ENCODE results near the gene MED28. TPM values are rescaled to one million over a fixed set of nuclear protein-coding genes. Genes with fewer than 3 reads are reported as not detected.
A peak's percentile ranks its signal among the peaks of the same experiment; 100 is the strongest.

The MED28 gene
- total RNA-seq, 2 donors from 2014 or later: 94.5 to 107 TPM

DNA sequence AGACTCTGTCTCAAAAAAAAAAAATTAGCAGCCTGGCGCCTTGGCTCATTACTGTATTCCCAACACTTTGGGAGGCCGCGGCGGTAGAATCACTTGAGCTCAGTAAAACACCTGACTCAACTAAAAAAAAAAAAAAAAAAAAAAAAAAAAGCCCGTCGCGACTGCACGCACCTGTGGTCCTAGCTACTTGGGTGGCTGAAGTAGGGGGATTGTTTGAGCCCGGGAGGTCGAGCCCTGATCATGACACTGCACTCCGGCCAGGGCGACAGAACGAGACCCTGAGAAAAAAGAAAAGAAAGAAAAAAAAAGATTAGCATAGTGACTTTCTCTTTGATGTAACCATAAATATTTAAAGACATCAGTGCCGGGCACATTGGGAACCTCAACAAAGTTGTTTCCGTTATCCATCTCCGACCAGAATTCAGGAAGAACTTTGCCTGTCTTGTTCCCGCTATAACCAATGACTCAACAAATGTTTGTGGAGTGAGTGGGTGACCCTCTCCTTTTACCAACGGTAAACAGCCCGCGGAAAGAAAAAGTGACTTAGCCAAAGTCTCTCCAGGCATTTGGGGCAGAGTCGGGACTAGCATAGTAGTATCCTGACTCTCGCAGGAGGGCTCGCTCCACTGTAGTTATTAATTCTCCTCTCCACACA, 553 bp upstream of the MED28 start:
- peak; percentile 55 for DNase-seq
- Histone ChIP-seq H3K27ac (ENCODE audit: low read depth, low read length) (no peak overlapping the region), H3K4me1 (ENCODE audit: control insufficient read depth, insufficient read depth, low read length) (no peaks in the 10 kb centered on the region), H3K4me3 (ENCODE audit: low read length) (peak overlapping the region; percentile 99), H3K36me3 (ENCODE audit: control insufficient read depth, insufficient read depth, low read length) (peaks cover 12% of the 10 kb centered on the region), H3K27me3 (ENCODE audit: control insufficient read depth, insufficient read depth, low read length, poor library complexity, severe bottlenecking) (no peaks in the 10 kb centered on the region), H3K9ac (ENCODE audit: extremely low read depth, low read length, poor library complexity, severe bottlenecking) (peak overlapping the region; percentile 94), H3K9me3 (ENCODE audit: control insufficient read depth, low read length) (no peaks in the 10 kb centered on the region)
- Mint-ChIP-seq H3K36me3 (ENCODE audit: low read depth) (peaks cover 17% of the 10 kb centered on the region), H3K27me3 (ENCODE audit: insufficient read depth) (no peaks in the 10 kb centered on the region), H3K9me3 (no peaks in the 10 kb centered on the region), H3K4me1 (peaks cover 11% of the 10 kb centered on the region), H3K4me3 (peak overlapping the region; percentile 97), H3K27ac (peak overlapping the region; percentile 99)
- 4 to 7% methylated on average over 11 to 22 of the region's 23 CpGs for WGBS, 2 experiments (ENCODE audit: insufficient coverage in 1 of 2, insufficient read length in 1 of 2)
- TF ChIP-seq, protein P1, sequence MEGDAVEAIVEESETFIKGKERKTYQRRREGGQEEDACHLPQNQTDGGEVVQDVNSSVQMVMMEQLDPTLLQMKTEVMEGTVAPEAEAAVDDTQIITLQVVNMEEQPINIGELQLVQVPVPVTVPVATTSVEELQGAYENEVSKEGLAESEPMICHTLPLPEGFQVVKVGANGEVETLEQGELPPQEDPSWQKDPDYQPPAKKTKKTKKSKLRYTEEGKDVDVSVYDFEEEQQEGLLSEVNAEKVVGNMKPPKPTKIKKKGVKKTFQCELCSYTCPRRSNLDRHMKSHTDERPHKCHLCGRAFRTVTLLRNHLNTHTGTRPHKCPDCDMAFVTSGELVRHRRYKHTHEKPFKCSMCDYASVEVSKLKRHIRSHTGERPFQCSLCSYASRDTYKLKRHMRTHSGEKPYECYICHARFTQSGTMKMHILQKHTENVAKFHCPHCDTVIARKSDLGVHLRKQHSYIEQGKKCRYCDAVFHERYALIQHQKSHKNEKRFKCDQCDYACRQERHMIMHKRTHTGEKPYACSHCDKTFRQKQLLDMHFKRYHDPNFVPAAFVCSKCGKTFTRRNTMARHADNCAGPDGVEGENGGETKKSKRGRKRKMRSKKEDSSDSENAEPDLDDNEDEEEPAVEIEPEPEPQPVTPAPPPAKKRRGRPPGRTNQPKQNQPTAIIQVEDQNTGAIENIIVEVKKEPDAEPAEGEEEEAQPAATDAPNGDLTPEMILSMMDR (conservative IDR thresholded peaks at IDR 0.05): no peak

DNA sequence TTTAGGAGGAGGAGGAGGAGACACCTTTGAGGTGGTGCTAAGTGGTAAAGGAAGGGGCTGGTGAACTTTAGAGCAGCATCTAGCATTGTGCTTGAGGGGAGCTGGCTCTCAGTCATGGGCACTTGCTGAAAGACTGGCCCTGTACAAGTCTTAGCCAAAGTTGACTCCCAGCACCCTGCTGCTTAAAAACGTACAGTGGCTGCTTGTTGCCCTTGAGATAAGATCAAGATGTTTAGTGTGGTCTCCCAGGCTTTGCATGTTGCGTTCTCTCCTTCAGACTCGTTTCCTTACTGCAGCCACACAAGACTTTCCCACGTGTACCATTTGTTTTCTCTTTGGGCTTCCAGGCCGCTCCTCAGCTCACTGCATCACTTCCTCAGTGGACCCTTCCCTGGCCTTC, 1.8 kb downstream of the MED28 start:
- Mint-ChIP-seq H3K4me3 (peak overlapping the region; percentile 44), H3K36me3 (ENCODE audit: low read depth) (peaks cover 36% of the 10 kb centered on the region), H3K9me3 (no peaks in the 10 kb centered on the region), H3K27me3 (ENCODE audit: insufficient read depth) (no peaks in the 10 kb centered on the region), H3K4me1 (peaks cover 12% of the 10 kb centered on the region), H3K27ac (no peak overlapping the region)
- H3K27ac ChIP-seq (ENCODE audit: low read depth, low read length): no peak overlapping the region
- no peaks in the 10 kb centered on the region for H3K27me3 ChIP-seq (ENCODE audit: control insufficient read depth, insufficient read depth, low read length, poor library complexity, severe bottlenecking)
- no peaks in the 10 kb centered on the region for H3K9me3 ChIP-seq (ENCODE audit: control insufficient read depth, low read length)
- peaks cover 32% of the 10 kb centered on the region for H3K36me3 ChIP-seq (ENCODE audit: control insufficient read depth, insufficient read depth, low read length)
- peak overlapping the region; percentile 99 for H3K4me3 ChIP-seq (ENCODE audit: low read length)
- H3K4me1 ChIP-seq (ENCODE audit: control insufficient read depth, insufficient read depth, low read length): no peaks in the 10 kb centered on the region
- DNase-seq: no peak
- H3K9ac ChIP-seq (ENCODE audit: extremely low read depth, low read length, poor library complexity, severe bottlenecking): no peak overlapping the region
- TF ChIP-seq, protein P1 (conservative IDR thresholded peaks at IDR 0.05): no peak
- 91 to 98% methylated on average over 4 to 5 of the region's 5 CpGs for WGBS, 2 experiments (ENCODE audit: insufficient coverage in 1 of 2, insufficient read length in 1 of 2)

DNA sequence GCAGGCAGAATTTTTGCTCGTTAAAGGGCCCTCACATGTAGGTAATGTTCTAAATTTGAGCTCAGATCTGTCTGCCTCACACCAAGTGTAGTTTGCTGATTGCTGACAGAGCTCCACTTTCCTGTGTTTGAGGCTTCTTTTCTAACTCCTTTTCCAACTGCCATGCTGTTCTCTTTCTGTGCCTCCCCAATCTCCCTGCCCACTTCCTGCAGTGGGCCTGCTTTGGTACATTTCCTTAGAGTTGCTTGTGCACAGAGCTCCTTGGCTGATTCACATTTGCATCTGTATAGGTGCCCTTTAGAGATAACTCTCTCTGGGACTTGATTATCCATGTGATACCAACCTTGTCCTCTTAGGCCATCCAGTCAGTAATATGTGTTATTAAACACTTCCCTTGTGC, 4.5 kb downstream of the MED28 start:
- no peak overlapping the region for H3K9ac ChIP-seq (ENCODE audit: extremely low read depth, low read length, poor library complexity, severe bottlenecking)
- DNase-seq: no peak
- no peaks in the 10 kb centered on the region for H3K9me3 Mint-ChIP-seq
- no peak overlapping the region for H3K27ac ChIP-seq (ENCODE audit: low read depth, low read length)
- no peaks in the 10 kb centered on the region for H3K27me3 ChIP-seq (ENCODE audit: control insufficient read depth, insufficient read depth, low read length, poor library complexity, severe bottlenecking)
- no peak overlapping the region for H3K4me3 Mint-ChIP-seq
- no peak overlapping the region for H3K27ac Mint-ChIP-seq
- TF ChIP-seq, protein P1 (conservative IDR thresholded peaks at IDR 0.05): no peak
- no peak overlapping the region for H3K4me3 ChIP-seq (ENCODE audit: low read length)
- H3K27me3 Mint-ChIP-seq (ENCODE audit: insufficient read depth): no peaks in the 10 kb centered on the region
- WGBS, 2 experiments (ENCODE audit: insufficient coverage in 1 of 2, insufficient read length in 1 of 2): 47 to 67% methylated on average over 1 of the region's 1 CpG
- peaks cover 58% of the 10 kb centered on the region for H3K36me3 ChIP-seq (ENCODE audit: control insufficient read depth, insufficient read depth, low read length)
- H3K4me1 ChIP-seq (ENCODE audit: control insufficient read depth, insufficient read depth, low read length): no peaks in the 10 kb centered on the region
- H3K9me3 ChIP-seq (ENCODE audit: control insufficient read depth, low read length): no peaks in the 10 kb centered on the region
- H3K36me3 Mint-ChIP-seq (ENCODE audit: low read depth): peaks cover 61% of the 10 kb centered on the region
- peaks cover 12% of the 10 kb centered on the region for H3K4me1 Mint-ChIP-seq

Data from endodermal cell (in vitro differentiated cells).